Astrocyte (in vitro differentiated cells and primary cell): ENCODE results near the gene DGKQ. TPM values are rescaled to one million over a fixed set of nuclear protein-coding genes. Genes with fewer than 3 reads are reported as not detected.

Source experiments
- DNase-seq: peaks from one replicate; pipeline ENCODE4 v3.0.0-alpha.2; 2010; ENCODE audit warnings: low read depth
- FAIRE-seq: peaks from 2 replicates; lab custom pipeline; 2011; peaks lifted over from hg19 to GRCh38; lab: Jason Lieb, UNC
- H2AFZ ChIP-seq: 2 replicates; pipeline ENCODE4 v1.6.0; 2012; ENCODE audit warnings: low read depth, low read length, inconsistent platforms
- H3K27ac ChIP-seq: 2 replicates; pipeline ENCODE4 v1.5.1; 2011; ENCODE audit warnings: low read depth, low read length, inconsistent platforms
- H3K27me3 ChIP-seq: 2 replicates; pipeline ENCODE4 v1.6.0; 2011; ENCODE audit warnings: low read length, inconsistent platforms; ENCODE audit not compliant: insufficient read depth
- H3K36me3 ChIP-seq: 2 replicates; pipeline ENCODE4 v1.5.1; 2011; ENCODE audit warnings: low read length, inconsistent platforms; ENCODE audit not compliant: insufficient read depth
- H3K4me1 ChIP-seq: 2 replicates; pipeline ENCODE4 v1.5.1; 2011; ENCODE audit warnings: low read length, inconsistent platforms; ENCODE audit not compliant: insufficient read depth
- H3K4me2 ChIP-seq: 2 replicates; pipeline ENCODE4 v1.6.0; 2012; ENCODE audit warnings: low read length, inconsistent platforms
- H3K4me3 ChIP-seq: 2 replicates; pipeline ENCODE4 v1.5.1; 2011; ENCODE audit warnings: low read depth, mild to moderate bottlenecking, low read length, inconsistent platforms; ENCODE audit not compliant: insufficient read depth
- H3K79me2 ChIP-seq: 2 replicates; pipeline ENCODE4 v1.6.0; 2012; ENCODE audit warnings: mild to moderate bottlenecking, low read length, inconsistent platforms; ENCODE audit not compliant: insufficient read depth
- H3K9ac ChIP-seq: 2 replicates; pipeline ENCODE4 v1.6.0; 2012; ENCODE audit warnings: mild to moderate bottlenecking, low read length, inconsistent platforms
- H3K9me3 ChIP-seq: 2 replicates; pipeline ENCODE4 v1.5.1; 2012; ENCODE audit warnings: low read depth, mild to moderate bottlenecking, low read length, inconsistent platforms; ENCODE audit not compliant: insufficient read depth
- H4K20me1 ChIP-seq: 2 replicates; pipeline ENCODE4 v1.6.0; 2012; ENCODE audit warnings: low read length, inconsistent platforms; ENCODE audit not compliant: insufficient read depth
- H3K27ac Mint-ChIP-seq: one replicate; pipeline ENCODE4 v1.8.0; 2021; ENCODE audit warnings: mild to moderate bottlenecking, mixed read lengths; ENCODE audit not compliant: unreplicated experiment
- H3K27me3 Mint-ChIP-seq: one replicate; pipeline ENCODE4 v1.8.0; 2021; ENCODE audit warnings: low read depth, mixed read lengths; ENCODE audit not compliant: unreplicated experiment
- H3K36me3 Mint-ChIP-seq: one replicate; pipeline ENCODE4 v1.8.0; 2021; ENCODE audit warnings: low read depth, mixed read lengths; ENCODE audit not compliant: unreplicated experiment
- H3K4me1 Mint-ChIP-seq: one replicate; pipeline ENCODE4 v1.8.0; 2021; ENCODE audit warnings: low read depth, mixed read lengths; ENCODE audit not compliant: unreplicated experiment
- H3K4me3 Mint-ChIP-seq: one replicate; pipeline ENCODE4 v1.8.0; 2021; ENCODE audit warnings: mild to moderate bottlenecking, moderate library complexity, mixed read lengths; ENCODE audit not compliant: unreplicated experiment
- H3K9me3 Mint-ChIP-seq: one replicate; pipeline ENCODE4 v1.8.0; 2021; ENCODE audit warnings: mild to moderate bottlenecking, mixed read lengths; ENCODE audit not compliant: unreplicated experiment
- CTCF ChIP-seq: IDR thresholded peaks from 2 replicates; pipeline ENCODE4 v1.5.1; 2011; ENCODE audit warnings: low read depth, mild to moderate bottlenecking, inconsistent platforms, low read length, moderate library complexity; ENCODE audit not compliant: insufficient read depth
- EZH2 ChIP-seq: IDR thresholded peaks from 2 replicates; pipeline ENCODE4 v1.6.1; 2012; ENCODE audit warnings: mild to moderate bottlenecking, low read length, inconsistent platforms; ENCODE audit not compliant: insufficient read depth
- total RNA-seq: library from RNA; stranded (reverse); gene quantifications from 2 replicates; pipeline ENCODE4 v1.2.1, GENCODE V29; 2021

DGKQ gene
- total RNA-seq, 1 donor from 2014 or later = 19.0 TPM

GRCh38 chr4:997375-998071, 24.2 kb upstream of the DGKQ start:
- FAIRE-seq (no peak), DNase-seq (no peak)
- H3K27me3 ChIP-seq = peaks cover 27% of the 10 kb centered on the region
- peaks cover 14% of the 10 kb centered on the region for H4K20me1 ChIP-seq
- Mint-ChIP-seq H3K27me3 (peaks cover 20% of the 10 kb centered on the region), H3K27ac (no peak overlapping the region), H3K4me3 (no peak overlapping the region), H3K9me3 (no peaks in the 10 kb centered on the region), H3K36me3 (peaks cover 1% of the 10 kb centered on the region), H3K4me1 (no peaks in the 10 kb centered on the region)
- no peaks in the 10 kb centered on the region for H3K36me3 ChIP-seq
- H3K9ac ChIP-seq = no peak overlapping the region
- H3K79me2 ChIP-seq = no peaks in the 10 kb centered on the region
- H3K4me3 ChIP-seq = peak overlapping the region; percentile 17
- H3K9me3 ChIP-seq = no peaks in the 10 kb centered on the region
- peak overlapping the region; percentile 54 for H3K4me2 ChIP-seq
- TF ChIP-seq EZH2 (peak; percentile 93), CTCF (no peak)
- H3K4me1 ChIP-seq = no peaks in the 10 kb centered on the region
- H2AFZ ChIP-seq = no peak overlapping the region
- H3K27ac ChIP-seq = no peak overlapping the region

GRCh38 chr4:996997-997374, 23.6 kb upstream of the DGKQ start:
- H2AFZ ChIP-seq = no peak overlapping the region
- no peaks in the 10 kb centered on the region for H3K36me3 ChIP-seq
- Mint-ChIP-seq H3K36me3 (peaks cover 1% of the 10 kb centered on the region), H3K4me3 (no peak overlapping the region), H3K27me3 (peaks cover 19% of the 10 kb centered on the region), H3K27ac (no peak overlapping the region), H3K9me3 (no peaks in the 10 kb centered on the region), H3K4me1 (no peaks in the 10 kb centered on the region)
- TF ChIP-seq CTCF (no peak), EZH2 (peak; percentile 69)
- DNase-seq (no peak), FAIRE-seq (no peak)
- no peak overlapping the region for H3K4me2 ChIP-seq
- H4K20me1 ChIP-seq = peaks cover 14% of the 10 kb centered on the region
- no peak overlapping the region for H3K9ac ChIP-seq
- H3K27me3 ChIP-seq = peaks cover 27% of the 10 kb centered on the region
- H3K4me3 ChIP-seq = no peak overlapping the region
- H3K27ac ChIP-seq = no peak overlapping the region
- H3K4me1 ChIP-seq = no peaks in the 10 kb centered on the region
- H3K79me2 ChIP-seq = no peaks in the 10 kb centered on the region
- H3K9me3 ChIP-seq = no peaks in the 10 kb centered on the region
